GM18499 (cell line): ENCODE results near the gene ACTR3C.
"Not testable (repeated sequence)": the region's sequence is repeated elsewhere in the genome, so short reads cannot be mapped to it uniquely, and the experiment has no call there.

Experiments used
- ATAC-seq: cut with Tn5 transposase; IDR thresholded peaks from one replicate; pipeline ENCODE4 v1.9.1; 2021; ENCODE audit warnings: moderate number of reproducible peaks; ENCODE audit not compliant: insufficient read depth, unreplicated experiment

The ACTR3C gene

DNA sequence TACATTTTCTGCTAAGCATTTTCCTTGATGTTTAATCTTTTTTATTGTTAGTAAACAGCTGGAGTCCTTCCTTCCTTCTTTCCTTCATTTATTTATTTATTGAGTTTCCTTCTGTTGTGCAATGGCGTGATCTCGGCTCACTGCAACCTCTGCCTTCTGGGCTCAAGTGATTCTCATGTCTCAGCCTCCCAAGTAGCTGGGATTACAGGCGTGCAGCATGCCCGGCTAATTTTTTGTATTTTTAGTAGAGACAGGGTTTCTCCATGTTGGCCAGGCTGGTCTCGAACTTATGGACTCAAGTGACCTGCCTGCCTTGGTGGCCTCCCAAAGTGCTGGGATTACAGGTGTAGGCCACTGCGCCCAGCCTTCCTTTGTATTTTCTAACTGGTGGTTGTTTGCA is 6.4 kb downstream of the ACTR3C start:
- ATAC-seq: not testable (repeated sequence)

GRCh38 chr7:150314639-150315239 is 8.6 kb downstream of the ACTR3C start:
- ATAC-seq: no peak

- no peak for ATAC-seq
Observed at GRCh38 chr7:150313870-150314269, 9.5 kb downstream of the ACTR3C start.

- no peak for ATAC-seq
Observed at GRCh38 chr7:150313367-150313809, 10.0 kb downstream of the ACTR3C start.

DNA sequence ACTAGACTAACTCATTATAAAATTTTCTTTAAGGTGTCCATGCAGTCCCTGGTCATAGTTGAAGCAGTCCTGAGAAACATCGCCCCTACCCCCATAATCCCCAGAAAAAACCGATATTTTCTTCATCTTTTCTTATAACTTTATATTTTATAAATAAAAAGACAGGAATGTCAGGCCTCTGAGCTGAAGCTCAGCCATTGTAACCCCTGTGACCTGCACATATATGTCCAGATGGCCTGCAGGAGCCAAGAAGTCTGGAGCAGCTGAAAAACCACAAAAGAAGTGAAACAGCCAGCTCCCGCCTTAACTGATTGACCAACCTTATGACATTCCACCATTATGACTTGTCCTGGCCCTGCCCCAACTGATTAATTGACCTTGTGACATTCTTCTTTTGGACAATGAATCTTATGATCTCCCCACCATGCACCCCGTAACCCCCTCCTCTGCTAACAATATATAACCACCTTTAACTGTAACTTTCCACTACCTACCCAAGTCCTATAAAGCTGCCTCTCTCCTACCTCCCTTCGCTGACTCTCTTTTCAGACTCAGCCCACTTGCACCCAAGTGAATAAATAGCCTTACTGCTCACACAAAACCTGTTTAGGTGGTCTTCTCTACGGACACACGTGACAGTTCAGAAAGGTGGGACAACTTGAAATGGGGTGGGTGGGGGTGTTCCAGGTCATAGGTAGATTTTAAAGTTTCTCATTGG is 10.5 kb downstream of the ACTR3C start:
- ATAC-seq: not testable (repeated sequence)

DNA sequence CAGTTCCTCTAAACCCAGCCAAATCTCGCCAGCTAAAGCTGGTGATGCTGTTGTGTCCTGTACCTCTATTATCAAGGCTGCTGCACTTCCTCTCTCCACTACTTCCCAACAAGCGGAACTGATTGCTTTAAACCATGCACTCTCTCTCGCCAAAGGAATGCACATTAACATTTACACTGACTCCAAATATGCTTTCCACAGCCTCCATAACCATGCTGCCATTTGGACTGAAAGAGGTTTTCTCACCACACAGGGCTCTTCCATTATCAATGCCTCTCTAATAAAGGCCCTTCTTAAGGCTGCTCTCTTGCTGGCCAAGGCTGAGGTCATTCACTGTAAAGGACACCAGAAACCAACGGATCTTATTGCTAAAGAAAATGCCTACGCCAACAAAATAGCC is 11.6 kb downstream of the ACTR3C start:
- no peak for ATAC-seq

DNA sequence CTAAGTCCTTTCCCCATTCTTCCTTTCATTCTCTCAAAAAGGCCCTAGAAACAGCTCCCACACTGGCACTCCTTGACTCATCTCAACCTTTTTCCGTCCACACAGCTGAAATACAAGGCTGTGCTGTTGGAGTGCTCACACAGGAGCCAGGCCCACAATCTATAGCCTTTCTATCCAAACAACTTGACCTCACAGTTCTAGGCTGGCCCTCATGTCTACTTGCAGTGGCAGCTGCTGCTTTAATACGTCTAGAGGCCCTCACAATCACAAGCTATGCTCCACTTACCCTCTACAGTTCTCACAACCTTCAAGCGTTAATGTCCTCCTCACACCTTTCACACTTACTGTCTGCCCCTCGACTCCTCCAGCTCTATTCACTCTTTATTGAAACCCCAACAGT is 12.2 kb downstream of the ACTR3C start:
- ATAC-seq: no peak

GRCh38 chr7:150308575-150308974 is 14.8 kb downstream of the ACTR3C start:
- no peak for ATAC-seq

DNA sequence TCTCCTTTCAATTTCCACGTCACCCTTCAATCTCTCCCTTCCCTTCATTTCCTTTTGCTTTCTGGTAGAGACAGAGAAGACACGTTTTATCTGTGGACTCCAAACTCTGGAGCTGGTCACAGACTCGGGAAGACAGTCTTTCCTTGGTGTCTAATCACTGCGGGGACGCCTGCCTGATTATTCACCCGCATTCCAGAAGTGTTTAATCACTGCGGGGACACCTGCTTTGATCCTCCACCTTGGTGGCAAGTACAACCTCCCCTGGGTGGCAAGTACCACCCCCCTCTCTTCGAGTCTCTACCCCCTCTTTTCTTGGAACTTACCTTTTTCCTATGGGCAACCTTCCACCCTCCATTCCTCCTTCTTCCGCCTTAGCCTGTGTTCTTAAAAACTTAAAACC is 15.4 kb downstream of the ACTR3C start:
- ATAC-seq: no peak

DNA sequence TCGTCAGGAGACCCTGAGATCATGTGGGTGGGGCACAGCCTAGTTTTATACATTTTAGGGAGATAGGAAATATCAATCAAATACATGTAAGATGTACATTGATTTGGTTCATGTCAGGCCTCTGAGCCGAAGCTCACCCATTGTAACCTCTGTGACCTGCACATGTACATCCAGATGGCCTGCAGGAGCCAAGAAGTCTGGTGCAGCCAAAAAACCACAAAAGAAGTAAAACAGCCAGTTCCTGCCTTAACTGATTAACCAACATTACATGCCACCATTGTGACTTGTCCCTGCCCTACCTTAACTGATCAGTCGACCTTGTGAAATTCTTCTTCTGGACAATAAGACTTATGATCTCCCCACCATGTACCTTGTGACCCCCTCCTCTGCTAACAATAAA is 16.2 kb downstream of the ACTR3C start:
- ATAC-seq: no peak

DNA sequence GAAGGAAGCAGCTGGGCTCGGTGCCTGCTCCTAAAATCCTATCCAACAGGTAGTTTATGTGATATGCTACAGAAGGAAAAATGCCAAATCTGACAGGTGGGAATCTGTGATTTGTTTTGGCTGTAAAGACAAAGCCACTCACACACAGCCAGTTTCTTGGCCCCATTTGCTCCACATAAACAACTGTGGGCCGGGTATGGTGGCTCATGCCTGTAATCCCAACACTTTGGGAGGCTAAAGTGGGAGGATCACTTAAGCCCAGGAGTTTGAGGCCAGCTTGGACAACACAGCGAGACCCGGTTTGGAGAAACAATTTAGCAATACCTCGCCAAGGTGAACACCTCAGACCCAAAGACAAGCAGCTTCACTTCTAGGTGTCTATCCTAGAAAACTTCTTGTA is 17.0 kb downstream of the ACTR3C start:
- ATAC-seq: not testable (repeated sequence)

DNA sequence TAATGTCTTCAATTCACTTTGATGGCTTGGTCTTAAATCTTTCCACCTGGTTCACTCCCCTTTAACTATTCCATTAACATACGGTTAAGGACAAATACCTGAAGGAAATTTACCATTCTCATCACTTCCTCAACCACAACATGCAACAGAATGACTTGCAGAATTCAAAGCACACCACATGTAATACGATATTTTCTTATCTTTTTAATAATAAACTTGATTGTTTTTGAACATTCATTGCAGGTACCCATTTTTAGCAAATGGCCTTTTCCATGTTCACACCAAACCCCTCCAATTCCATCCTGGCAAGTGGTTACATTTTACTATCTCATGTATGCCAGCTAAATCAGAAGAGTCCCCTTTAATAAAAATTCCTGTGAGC is 17.5 kb downstream of the ACTR3C start:
- ATAC-seq: not testable (repeated sequence)

- ATAC-seq: not testable (repeated sequence)
Observed at GRCh38 chr7:150305259-150305902, 18.0 kb downstream of the ACTR3C start.

- ATAC-seq: not testable (repeated sequence)
Observed at GRCh38 chr7:150304499-150305258, 18.7 kb downstream of the ACTR3C start.

DNA sequence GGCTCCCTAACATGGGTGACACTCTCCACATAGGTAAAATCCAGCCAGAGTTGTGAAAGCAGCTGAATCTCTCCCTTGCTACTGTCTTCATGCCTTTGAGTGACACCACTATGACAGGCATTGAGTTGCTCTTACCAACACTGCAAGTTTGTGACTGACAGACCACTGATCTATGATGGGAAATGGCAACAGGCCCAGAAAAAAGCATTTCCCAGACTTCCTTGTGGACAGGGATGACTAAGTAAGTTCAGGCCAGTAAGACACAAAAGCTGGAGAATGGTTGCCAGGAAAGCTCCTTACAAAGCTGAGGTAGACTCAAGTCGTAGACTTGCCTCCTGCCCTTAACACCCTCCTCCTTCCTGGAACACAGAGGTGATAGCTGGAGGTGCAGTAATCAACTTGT is 20.4 kb downstream of the ACTR3C start:
- ATAC-seq: not testable (repeated sequence)

DNA sequence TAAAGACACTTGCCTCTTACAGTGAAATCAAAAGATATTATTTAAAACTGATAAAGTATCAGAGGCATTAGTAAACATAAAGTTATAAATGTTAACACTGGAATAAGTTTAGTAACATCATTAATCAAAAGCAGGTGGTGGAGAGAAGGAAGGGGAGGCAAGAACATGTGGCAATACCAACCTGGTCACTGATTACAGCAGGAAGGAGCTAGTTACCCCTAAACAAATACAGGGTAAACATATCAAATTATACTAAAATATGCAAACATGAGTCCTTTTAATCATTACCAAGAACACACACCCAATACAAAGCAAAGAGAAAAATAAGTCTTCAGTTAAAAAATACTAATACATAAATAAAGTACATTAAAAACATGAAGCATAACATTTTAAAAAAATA is 25.4 kb downstream of the ACTR3C start:
- not testable (repeated sequence) for ATAC-seq

GRCh38 chr7:150296802-150297201 is 26.5 kb downstream of the ACTR3C start:
- ATAC-seq: not testable (repeated sequence)

GRCh38 chr7:150295614-150296013 is 27.7 kb downstream of the ACTR3C start:
- ATAC-seq: not testable (repeated sequence)

GRCh38 chr7:150295027-150295426 is 28.3 kb downstream of the ACTR3C start:
- not testable (repeated sequence) for ATAC-seq

GRCh38 chr7:150290317-150290716 is 33.0 kb downstream of the ACTR3C start:
- ATAC-seq: not testable (repeated sequence)

GRCh38 chr7:150288816-150289215 is 34.5 kb downstream of the ACTR3C start:
- ATAC-seq: not testable (repeated sequence)
